ENCODE measurements around the gene AMBP. TPM values are rescaled to one million over a fixed set of nuclear protein-coding genes. Genes with fewer than 3 reads are reported as not detected.

AMBP gene
- total RNA-seq, 8 experiments from 2014 or later, result 0.16 to 1.8 (median 0.45) TPM; not detected in 1

DNA sequence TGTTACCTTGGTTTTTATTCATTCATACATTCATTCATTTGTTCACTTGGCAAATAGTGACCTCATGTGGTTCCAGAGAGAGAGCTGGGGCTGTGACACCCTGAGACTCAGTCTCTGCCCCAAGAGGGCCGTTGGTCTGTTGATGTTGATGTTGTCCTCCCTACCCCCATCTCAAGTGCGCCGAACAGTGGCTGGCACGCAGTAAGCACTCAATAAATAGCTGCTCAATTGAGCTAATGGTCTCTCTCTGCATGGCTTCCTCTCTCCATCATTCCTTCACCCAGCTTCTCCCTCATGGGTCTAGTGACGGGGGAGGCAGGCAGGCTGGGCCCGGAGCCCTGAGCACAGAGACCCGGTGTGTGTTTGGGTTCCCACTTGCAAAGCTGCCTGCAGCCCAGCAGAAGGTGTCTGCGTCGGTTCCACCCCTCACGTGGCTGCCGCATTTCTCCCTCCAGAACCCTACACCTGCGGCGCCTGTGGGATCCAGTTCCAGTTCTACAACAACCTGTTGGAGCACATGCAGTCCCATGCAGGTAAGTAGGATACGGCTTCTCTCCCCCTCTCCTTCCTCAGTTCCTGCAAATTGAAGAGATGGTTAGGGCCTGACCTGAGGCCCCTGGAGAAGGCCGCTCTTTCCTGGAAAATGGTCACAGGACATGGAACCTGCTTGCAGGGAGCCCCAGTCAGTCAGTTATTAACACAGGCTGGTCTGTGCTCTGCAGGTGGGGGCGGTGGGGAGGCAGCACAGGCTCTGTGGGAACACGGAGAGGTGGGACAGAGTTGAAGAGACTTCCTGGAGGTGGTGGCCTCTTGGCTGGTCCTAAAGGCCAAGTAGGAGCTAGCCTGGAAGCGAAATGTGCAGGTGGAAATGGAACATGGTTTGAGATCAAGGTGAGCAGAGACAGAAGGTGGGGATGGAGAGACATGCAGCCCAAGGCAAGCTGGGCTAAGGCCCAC, 42.0 kb downstream of the AMBP start:
- in situ Hi-C loops (cut with MboI; ENCODE audit: low pct_unique_long_range_greater_than_20kb in 2 of 9, low sequenced_read_pairs in 9 of 9, unreplicated experiment in 9 of 9), result loop anchor here in 4 of 9 experiments (25.0 kb wide), 5 partner anchors 99 to 324 kb away; no protein-coding TSS in a partner anchor
- Histone ChIP-seq H3K27ac (no peak overlapping the region), H3K4me3 (no peak overlapping the region), H3K4me1 (replicated peaks in 1 of 2) (peaks cover 5 to 6% of the 10 kb centered on the region in 2 donors)
- ATAC-seq (replicated peaks in 6 of 8), result no peak
- WGBS, 10 experiments, result 81 to 100% (median 94%) methylated on average over 1 to 9 of the region's 18 CpGs; no CpG with 5 or more reads in 1 of the 10 experiments

DNA sequence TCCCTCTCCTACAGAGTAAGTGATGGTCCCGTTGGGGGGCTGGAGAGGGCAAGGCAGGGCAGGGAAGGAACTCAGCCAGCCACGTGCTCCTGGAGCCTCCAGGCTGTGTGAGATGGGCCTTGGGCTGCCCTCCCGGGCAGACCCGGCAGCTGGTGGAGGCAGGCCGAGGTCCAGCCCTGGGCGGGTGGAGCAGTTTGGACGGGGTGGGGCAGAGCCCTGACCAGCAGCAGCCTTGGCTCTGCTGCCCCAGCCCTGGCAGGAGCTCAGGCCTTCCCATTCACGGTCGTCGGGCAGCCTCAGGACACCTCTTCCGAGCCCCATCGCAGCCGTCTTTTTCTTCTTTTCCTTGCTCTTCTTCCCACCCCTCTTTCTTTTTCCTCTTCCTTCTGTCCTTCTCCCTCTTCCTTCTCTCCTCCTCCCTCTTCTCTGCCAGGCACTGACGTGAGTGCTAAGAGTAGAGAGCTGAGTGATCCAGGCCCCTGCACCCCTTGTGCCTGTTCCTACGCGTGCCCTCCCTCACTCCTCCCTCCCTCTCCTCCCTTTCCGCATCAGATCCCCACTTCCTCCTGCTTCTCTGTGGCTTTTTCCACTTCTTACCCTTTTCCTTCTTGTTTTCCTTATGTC, 42.8 kb downstream of the AMBP start:
- in situ Hi-C loops (cut with MboI; ENCODE audit: low pct_unique_long_range_greater_than_20kb in 2 of 9, low sequenced_read_pairs in 9 of 9, unreplicated experiment in 9 of 9), result loop anchor here in 4 of 9 experiments (25.0 kb wide), 5 partner anchors 98 to 323 kb away; no protein-coding TSS in a partner anchor
- no peak overlapping the region for H3K27ac ChIP-seq
- 80 to 100% (median 100%) methylated on average over 1 to 4 of the region's 17 CpGs; no CpG with 5 or more reads in 3 of the 10 experiments for WGBS, 10 experiments
- H3K4me3 ChIP-seq, result no peak overlapping the region
- peak in 2 of 8 experiments; percentile 40 to 47 for ATAC-seq (replicated peaks in 6 of 8)
- H3K4me1 ChIP-seq (replicated peaks in 1 of 2), result peaks cover 5 to 6% of the 10 kb centered on the region in 2 donors

DNA sequence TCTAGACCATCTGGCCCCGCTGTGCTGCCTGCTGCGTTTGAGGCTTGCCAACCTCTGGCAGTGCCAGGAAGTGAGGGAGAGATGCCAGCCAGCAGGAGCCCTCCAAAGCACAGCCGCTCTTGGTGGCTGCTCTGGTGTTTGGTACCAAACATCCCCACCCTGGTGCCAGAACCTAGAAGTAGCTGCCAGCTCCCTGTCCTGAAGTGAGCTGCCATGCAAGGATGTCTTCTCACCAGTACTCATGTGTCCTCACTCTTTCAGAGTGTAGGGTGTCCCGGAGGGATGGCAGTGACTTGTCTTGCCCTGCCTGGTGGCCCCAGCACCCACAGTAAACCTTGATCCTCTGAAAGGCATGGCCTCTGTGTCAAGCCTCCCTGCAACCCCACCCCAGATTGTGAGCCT, 43.4 kb downstream of the AMBP start:
- H3K4me3 ChIP-seq, result no peak overlapping the region
- peaks cover 5 to 6% of the 10 kb centered on the region in 2 donors for H3K4me1 ChIP-seq (replicated peaks in 1 of 2)
- in situ Hi-C loops (cut with MboI; ENCODE audit: low pct_unique_long_range_greater_than_20kb in 2 of 9, low sequenced_read_pairs in 9 of 9, unreplicated experiment in 9 of 9), result loop anchor here in 4 of 9 experiments (25.0 kb wide), 5 partner anchors 97 to 322 kb away; no protein-coding TSS in a partner anchor
- ATAC-seq (replicated peaks in 6 of 8), result no peak
- H3K27ac ChIP-seq, result no peak overlapping the region
- 80 to 100% (median 100%) methylated on average over 1 to 2 of the region's 4 CpGs; no CpG with 5 or more reads in 5 of the 10 experiments for WGBS, 10 experiments

- in situ Hi-C loops (cut with MboI; ENCODE audit: low pct_unique_long_range_greater_than_20kb in 2 of 9, low sequenced_read_pairs in 9 of 9, unreplicated experiment in 9 of 9), result loop anchor here in 4 of 9 experiments (25.0 kb wide), 5 partner anchors 97 to 322 kb away; no protein-coding TSS in a partner anchor
- Histone ChIP-seq H3K4me1 (replicated peaks in 1 of 2) (peaks cover 5 to 6% of the 10 kb centered on the region in 2 donors), H3K4me3 (no peak overlapping the region), H3K27ac (no peak overlapping the region)
- no peak for ATAC-seq (replicated peaks in 6 of 8)
- 92 to 100% (median 98%) methylated on average over 1 to 4 of the region's 10 CpGs; no CpG with 5 or more reads in 6 of the 10 experiments for WGBS, 10 experiments
Measured at GRCh38 chr9:114034196-114034595, 43.9 kb downstream of the AMBP start.

- Histone ChIP-seq H3K4me1 (replicated peaks in 1 of 2) (peaks cover 5 to 6% of the 10 kb centered on the region in 2 donors), H3K4me3 (no peak overlapping the region), H3K27ac (no peak overlapping the region)
- ATAC-seq (replicated peaks in 6 of 8), result peak in 7 of 8 experiments; percentile 12 to 55 (median 35)
- in situ Hi-C loops (cut with MboI; ENCODE audit: low pct_unique_long_range_greater_than_20kb in 2 of 9, low sequenced_read_pairs in 9 of 9, unreplicated experiment in 9 of 9), result loop anchor here in 4 of 9 experiments (25.0 kb wide), 5 partner anchors 96 to 321 kb away; no protein-coding TSS in a partner anchor
- 41 to 100% (median 67%) methylated on average over 1 to 6 of the region's 12 CpGs; no CpG with 5 or more reads in 3 of the 10 experiments for WGBS, 10 experiments
Measured at GRCh38 chr9:114033397-114034103, 44.5 kb downstream of the AMBP start.

- Histone ChIP-seq H3K4me1 (replicated peaks in 1 of 2) (no peaks in the 10 kb centered on the region), H3K4me3 (no peak overlapping the region), H3K27ac (no peak overlapping the region)
- in situ Hi-C loops (cut with MboI; ENCODE audit: low pct_unique_long_range_greater_than_20kb in 2 of 9, low sequenced_read_pairs in 9 of 9, unreplicated experiment in 9 of 9), result loop anchor here in 4 of 9 experiments (25.0 kb wide), 5 partner anchors 95 to 320 kb away; no protein-coding TSS in a partner anchor
- no peak for ATAC-seq (replicated peaks in 6 of 8)
- WGBS, 10 experiments, result 60 to 100% (median 85%) methylated on average over 1 to 6 of the region's 19 CpGs; no CpG with 5 or more reads in 3 of the 10 experiments
Measured at GRCh38 chr9:114031948-114032840, 45.9 kb downstream of the AMBP start.

- Histone ChIP-seq H3K4me3 (no peak overlapping the region), H3K27ac (no peak overlapping the region), H3K4me1 (replicated peaks in 1 of 2) (no peaks in the 10 kb centered on the region)
- no peak for ATAC-seq (replicated peaks in 6 of 8)
- in situ Hi-C loops (cut with MboI; ENCODE audit: low pct_unique_long_range_greater_than_20kb in 2 of 9, low sequenced_read_pairs in 9 of 9, unreplicated experiment in 9 of 9), result loop anchor here in 4 of 9 experiments (25.0 kb wide), 5 partner anchors 94 to 319 kb away; no protein-coding TSS in a partner anchor
- 83 to 100% (median 100%) methylated on average over 1 to 2 of the region's 7 CpGs; no CpG with 5 or more reads in 7 of the 10 experiments for WGBS, 10 experiments
Measured at GRCh38 chr9:114031037-114031630, 47.0 kb downstream of the AMBP start.

DNA sequence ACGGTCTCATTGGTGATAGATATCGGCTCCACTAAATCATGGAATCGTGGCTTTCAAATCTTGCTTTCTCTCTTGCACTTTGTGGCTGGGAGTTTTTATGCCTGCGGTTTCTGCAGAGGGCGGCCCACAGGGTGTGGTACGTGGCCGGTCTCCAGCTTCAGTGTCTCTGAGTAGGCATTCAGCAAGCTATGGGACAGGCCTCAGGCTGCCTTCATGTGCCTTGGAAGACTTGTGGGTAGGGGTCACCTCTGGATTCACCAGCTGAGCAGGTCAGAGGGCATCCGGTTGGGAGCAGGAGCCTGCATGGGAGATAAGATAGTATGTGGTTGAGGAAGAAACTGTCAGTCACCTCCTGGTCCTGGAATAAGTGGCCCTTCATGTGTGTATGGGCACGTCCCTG, 47.7 kb downstream of the AMBP start:
- no peak overlapping the region for H3K27ac ChIP-seq
- peak in 2 of 8 experiments; percentile 77 to 79 for ATAC-seq (replicated peaks in 6 of 8)
- no peaks in the 10 kb centered on the region for H3K4me1 ChIP-seq (replicated peaks in 1 of 2)
- in situ Hi-C loops (cut with MboI; ENCODE audit: low pct_unique_long_range_greater_than_20kb in 2 of 9, low sequenced_read_pairs in 9 of 9, unreplicated experiment in 9 of 9), result loop anchor here in 4 of 9 experiments (25.0 kb wide), 5 partner anchors 93 to 318 kb away; no protein-coding TSS in a partner anchor
- 49 to 100% (median 90%) methylated on average over 1 to 6 of the region's 9 CpGs; no CpG with 5 or more reads in 2 of the 10 experiments for WGBS, 10 experiments
- no peak overlapping the region for H3K4me3 ChIP-seq

GRCh38 chr9:114029311-114030170, 48.6 kb downstream of the AMBP start:
- WGBS, 10 experiments, result 82 to 100% (median 90%) methylated on average over 1 to 8 of the region's 12 CpGs; no CpG with 5 or more reads in 1 of the 10 experiments
- no peaks in the 10 kb centered on the region for H3K4me1 ChIP-seq (replicated peaks in 1 of 2)

DNA sequence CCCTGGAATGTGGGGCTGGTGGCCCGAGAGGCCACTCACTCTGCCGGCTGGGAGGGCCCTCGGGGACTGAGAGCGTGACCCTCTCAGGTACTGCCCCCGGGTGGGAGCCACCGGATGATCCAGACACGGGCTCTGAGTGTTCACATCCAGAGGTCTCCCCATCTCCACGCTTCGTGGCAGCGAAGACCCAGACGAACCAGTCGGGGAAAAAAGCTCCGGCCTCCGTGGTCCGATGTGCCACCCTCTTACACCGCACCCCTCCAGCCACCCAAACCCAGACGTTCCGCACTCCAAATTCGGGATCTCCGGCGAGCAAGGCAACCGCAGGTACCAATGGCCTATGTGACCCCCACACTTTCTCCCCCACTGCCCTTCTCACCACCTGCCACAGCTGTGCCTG, 49.5 kb downstream of the AMBP start:
- Histone ChIP-seq H3K4me3 (no peak overlapping the region), H3K4me1 (replicated peaks in 1 of 2) (no peaks in the 10 kb centered on the region), H3K27ac (no peak overlapping the region)
- in situ Hi-C loops (cut with MboI; ENCODE audit: low pct_unique_long_range_greater_than_20kb in 2 of 9, low sequenced_read_pairs in 9 of 9, unreplicated experiment in 9 of 9), result loop anchor here in 4 of 9 experiments (25.0 kb wide), 5 partner anchors 91 to 316 kb away; no protein-coding TSS in a partner anchor
- ATAC-seq (replicated peaks in 6 of 8), result no peak
- WGBS, 10 experiments, result 98 to 100% (median 98%) methylated on average over 3 to 10 of the region's 22 CpGs; no CpG with 5 or more reads in 6 of the 10 experiments

More at GRCh38 chr9:114029311-114030170, 48.6 kb downstream of the AMBP start:
- no peak for ATAC-seq (replicated peaks in 6 of 8)
- in situ Hi-C loops (cut with MboI; ENCODE audit: low pct_unique_long_range_greater_than_20kb in 2 of 9, low sequenced_read_pairs in 9 of 9, unreplicated experiment in 9 of 9), result loop anchor here in 4 of 9 experiments (25.0 kb wide), 5 partner anchors 92 to 317 kb away; no protein-coding TSS in a partner anchor
- no peak overlapping the region for H3K4me3 ChIP-seq
- H3K27ac ChIP-seq, result no peak overlapping the region

Measured in motor neuron (in vitro differentiated cells).